ENCODE measurements around the gene LARGE1. TPM values are rescaled to one million over a fixed set of nuclear protein-coding genes. Genes with fewer than 3 reads are reported as not detected.

Gene LARGE1
- total RNA-seq, 2 donors from 2014 or later = 48.7 to 94.4 TPM

DNA sequence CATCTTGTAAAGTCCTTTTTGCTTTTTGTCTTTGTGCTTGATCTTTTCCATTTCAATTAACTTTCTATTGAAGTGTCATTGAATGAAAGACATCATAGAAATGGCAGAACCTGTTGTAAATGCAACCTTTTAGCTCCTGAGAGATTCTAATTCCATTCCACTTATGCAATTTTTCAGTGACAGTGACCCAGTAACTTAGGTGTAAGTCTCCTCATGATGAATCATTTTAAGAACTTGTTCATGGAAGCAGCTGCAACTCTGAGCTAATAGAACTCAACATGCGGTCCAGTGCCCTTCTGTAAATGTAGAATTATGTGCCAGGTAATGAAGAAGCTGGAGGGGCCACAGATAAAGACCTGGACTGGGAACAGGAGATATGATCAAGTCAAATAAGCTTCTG is 463.8 kb downstream of the LARGE1 start:
- DNase-seq (ENCODE audit: low spot score) = no peak
- intact Hi-C loops (cut with DNase I) = no loop called here

GRCh38 chr22:33455036-33455435 is 465.2 kb downstream of the LARGE1 start:
- intact Hi-C loops (cut with DNase I) = no loop called here
- DNase-seq (ENCODE audit: low spot score) = no peak

DNA sequence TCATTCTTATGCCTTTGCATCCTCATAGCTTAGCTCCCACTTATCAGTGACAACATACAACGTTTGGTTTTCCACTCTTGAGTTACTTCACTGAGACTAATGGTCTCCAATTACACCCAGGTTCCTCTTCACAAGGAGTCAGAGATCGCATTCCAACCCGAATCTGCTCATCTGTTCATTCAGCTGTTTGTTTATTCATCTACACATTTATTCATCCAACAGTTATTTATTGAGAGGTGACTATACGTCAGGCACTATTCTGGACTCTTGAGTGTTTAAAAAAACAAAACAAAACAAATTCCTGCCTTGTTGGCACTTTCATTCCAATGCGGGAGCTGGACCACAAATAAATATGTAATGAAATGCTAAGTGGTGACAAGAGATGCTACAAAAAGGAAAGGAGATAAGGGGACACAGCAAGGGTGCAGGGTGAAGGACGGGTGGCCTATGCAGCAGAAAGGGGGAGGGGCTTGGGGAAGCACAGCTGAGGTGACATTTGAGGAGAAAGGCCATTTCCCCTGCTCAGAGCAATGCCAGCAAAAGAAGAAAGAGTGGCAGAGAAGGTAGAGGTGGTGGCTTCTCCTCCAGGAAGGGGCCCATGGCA is 468.3 kb downstream of the LARGE1 start:
- no peak for DNase-seq (ENCODE audit: low spot score)
- intact Hi-C loops (cut with DNase I) = no loop called here

DNA sequence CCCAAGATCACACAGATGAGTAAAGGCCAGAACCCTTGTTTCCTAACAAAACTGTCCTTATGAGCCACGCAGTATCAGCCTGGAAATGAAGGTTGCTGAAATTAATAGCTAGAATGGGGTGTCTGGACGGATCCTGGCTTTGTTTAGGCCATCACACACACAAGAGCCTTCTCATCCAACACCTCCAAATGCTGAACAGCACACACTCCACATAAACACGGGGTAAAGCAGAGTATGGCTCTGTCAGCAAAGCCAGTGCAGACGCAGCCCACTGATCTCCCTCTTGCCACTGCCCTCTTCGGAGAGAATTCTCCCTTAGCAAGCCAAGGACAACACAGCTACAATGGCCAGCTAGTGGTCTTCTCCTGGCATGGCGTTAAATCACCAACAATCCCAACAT is 469.5 kb downstream of the LARGE1 start:
- DNase-seq (ENCODE audit: low spot score) = no peak
- intact Hi-C loops (cut with DNase I) = no loop called here

DNA sequence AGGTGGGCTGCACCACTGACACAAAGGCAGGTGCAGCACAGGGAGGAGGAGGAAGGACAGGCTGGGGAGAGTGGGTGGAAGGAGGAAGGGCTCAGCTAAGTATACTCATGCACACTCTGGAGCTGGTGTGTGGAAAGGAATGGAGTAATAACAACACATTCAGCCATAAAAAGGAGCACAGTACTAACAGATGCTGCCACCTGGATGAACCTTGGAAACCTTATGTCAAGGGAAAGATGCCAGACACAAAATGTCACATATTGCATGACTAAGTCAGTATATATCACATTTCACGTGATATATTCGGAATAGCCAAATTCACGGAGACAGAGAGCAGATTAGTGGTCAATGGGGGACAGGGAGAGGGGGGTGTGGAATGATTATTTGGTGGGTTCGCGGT is 472.5 kb downstream of the LARGE1 start:
- DNase-seq (ENCODE audit: low spot score) = no peak
- intact Hi-C loops (cut with DNase I) = no loop called here

DNA sequence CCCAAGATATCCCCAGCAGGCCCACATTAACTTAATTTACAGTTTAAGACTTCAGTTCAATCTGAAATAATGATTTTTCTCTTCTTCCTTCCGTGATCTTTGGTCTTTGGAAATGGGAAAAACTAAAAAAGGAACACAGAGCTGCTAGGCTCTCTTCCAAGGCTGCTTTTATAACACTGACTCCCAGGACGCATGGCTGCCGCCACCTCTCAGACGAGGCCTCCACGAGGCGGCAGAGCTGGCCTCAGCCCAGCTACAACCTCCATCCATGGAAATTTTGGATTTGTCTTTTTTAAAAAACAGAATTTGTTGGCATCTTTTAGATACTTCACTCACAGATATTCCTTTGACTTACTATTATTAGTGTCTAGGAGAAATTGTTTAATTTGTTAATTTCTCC is 476.6 kb downstream of the LARGE1 start:
- no peak for DNase-seq (ENCODE audit: low spot score)
- intact Hi-C loops (cut with DNase I) = no loop called here

GRCh38 chr22:33440756-33441155 is 479.5 kb downstream of the LARGE1 start:
- intact Hi-C loops (cut with DNase I) = no loop called here
- no peak for DNase-seq (ENCODE audit: low spot score)

DNA sequence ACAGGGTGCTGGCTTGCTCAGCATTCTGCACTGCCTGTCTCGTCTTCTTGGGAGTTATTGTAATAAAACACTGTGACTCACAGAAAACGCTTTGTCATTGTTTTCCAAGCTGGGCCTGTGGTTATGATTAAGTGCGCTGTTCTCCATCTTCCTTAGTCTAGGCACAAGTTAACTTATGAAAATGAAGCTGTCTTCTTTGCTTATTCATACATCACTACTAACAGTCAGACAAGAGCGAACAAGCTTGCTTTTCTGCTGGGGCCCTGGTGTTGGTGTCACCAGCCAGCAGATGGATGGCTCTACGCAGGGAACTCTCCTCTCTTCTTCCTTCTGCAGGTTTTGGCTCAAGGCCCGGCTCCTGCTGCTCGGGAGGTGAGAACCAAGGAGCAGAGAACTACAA is 482.0 kb downstream of the LARGE1 start:
- intact Hi-C loops (cut with DNase I) = no loop called here

GRCh38 chr22:33431300-33431699 is 489.0 kb downstream of the LARGE1 start:
- intact Hi-C loops (cut with DNase I) = no loop called here

More for the DNA sequence above, 482.0 kb downstream of the LARGE1 start:
- no peak for DNase-seq (ENCODE audit: low spot score)

GRCh38 chr22:33429281-33429680 is 491.0 kb downstream of the LARGE1 start:
- no peak for DNase-seq (ENCODE audit: low spot score)
- intact Hi-C loops (cut with DNase I) = no loop called here

More at GRCh38 chr22:33431300-33431699, 489.0 kb downstream of the LARGE1 start:
- no peak for DNase-seq (ENCODE audit: low spot score)

GRCh38 chr22:33427461-33427860 is 492.8 kb downstream of the LARGE1 start:
- intact Hi-C loops (cut with DNase I) = no loop called here
- DNase-seq (ENCODE audit: low spot score) = no peak

- no peak for DNase-seq (ENCODE audit: low spot score)
- intact Hi-C loops (cut with DNase I) = no loop called here
These were observed 493.8 kb downstream of the LARGE1 start for GRCh38 chr22:33426451-33426850.

DNA sequence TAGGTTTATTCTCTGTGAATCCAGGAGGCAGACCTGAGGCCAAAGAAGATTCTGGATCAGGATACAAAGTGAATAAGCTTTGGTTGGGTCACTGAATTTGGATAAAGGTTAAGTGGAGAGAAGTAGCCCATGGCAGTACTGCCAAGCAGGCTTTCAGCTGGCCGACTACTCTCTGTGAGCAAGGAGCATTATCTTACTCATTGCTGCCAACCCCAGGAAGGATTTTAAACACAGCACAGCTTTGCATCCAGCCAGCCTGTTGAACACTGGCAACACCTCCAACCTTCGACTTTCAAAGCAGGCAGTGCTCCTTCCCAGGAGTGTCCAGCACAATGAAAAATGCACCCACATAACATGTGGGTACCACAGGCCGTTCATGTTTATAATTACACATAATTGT is 498.4 kb downstream of the LARGE1 start:
- intact Hi-C loops (cut with DNase I) = no loop called here
- DNase-seq (ENCODE audit: low spot score) = no peak

GRCh38 chr22:33418484-33418883 is 501.8 kb downstream of the LARGE1 start:
- intact Hi-C loops (cut with DNase I) = no loop called here
- DNase-seq (ENCODE audit: low spot score) = no peak

DNA sequence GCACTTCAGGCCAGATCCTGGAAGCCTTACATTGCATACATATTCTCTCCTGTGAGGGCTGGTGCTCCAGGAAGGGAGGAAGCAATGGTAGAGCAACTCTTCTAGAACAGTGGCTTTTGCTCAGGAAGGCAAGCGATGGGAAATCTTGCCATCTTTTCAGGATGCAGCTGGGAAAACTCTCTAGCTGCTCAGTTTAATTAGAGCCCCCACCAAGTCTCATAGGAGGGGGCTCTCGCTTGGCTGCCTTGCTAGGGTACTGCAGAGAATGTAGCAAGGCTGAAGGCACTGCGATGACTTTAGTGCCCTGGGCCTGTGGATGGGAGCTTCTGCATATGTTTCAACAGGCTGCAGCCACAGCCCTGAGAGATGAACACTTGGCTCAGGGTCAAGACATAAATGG is 504.9 kb downstream of the LARGE1 start:
- intact Hi-C loops (cut with DNase I) = no loop called here
- no peak for DNase-seq (ENCODE audit: low spot score)

GRCh38 chr22:33409079-33409478 is 511.2 kb downstream of the LARGE1 start:
- DNase-seq (ENCODE audit: low spot score) = no peak
- intact Hi-C loops (cut with DNase I) = no loop called here

DNA sequence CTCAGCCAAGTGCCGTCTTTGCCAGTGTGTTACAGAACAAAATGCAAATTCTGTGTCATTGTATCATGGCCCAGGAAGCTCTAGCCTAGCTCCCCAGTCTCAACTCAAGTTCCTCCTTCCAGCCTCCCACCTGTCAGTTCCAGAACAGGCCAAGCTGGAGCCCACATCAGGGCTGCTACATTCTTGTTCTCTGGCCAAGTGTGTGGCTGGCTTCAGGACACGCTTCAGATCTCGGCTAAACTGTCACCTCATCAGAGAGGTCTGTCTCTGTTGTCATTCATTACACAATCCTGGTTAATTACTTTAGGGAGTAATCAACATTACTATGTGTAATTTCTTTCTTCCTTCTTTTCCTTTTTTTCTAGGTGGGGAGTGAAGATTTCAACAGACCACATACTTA is 515.1 kb downstream of the LARGE1 start:
- intact Hi-C loops (cut with DNase I) = no loop called here
- DNase-seq (ENCODE audit: low spot score) = no peak

DNA sequence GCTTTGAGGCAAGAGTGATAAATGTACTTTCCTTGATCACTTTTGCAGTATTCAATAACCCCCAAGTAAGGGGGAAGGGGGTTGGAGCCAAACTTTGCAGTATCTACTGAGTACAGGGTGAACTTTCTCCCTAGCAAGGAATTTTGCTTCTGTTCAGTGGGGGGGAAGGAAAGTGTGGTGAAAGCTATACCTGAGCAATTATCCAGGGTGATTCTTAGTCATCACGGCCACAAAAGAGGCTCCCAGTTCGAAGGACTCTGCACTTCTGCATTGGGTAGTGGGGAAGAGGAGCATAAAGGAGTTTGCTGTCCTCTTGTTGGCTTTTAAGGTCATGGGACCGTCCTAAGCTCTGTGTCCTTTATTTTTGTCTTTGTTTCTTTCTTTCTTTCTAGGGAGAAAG is 515.6 kb downstream of the LARGE1 start:
- intact Hi-C loops (cut with DNase I) = no loop called here
- DNase-seq (ENCODE audit: low spot score) = no peak

DNA sequence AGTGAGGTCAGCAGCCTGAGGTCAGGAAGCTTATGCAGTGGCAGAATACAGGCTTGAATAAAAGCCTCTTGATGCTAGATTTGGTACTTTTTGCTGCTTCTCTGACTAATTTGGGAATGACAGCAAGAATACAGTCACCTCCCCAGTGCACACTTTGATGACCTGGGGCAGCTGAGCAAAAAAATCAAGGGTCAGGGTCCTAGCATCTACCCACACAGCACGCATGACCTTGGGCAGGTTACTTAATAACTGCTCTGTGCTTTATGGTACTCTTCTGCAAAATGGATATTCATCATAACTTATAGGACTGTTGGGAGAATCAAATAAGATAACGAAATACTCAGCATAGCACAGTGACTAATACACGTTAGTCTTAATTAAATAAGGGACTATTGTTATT is 518.0 kb downstream of the LARGE1 start:
- intact Hi-C loops (cut with DNase I) = no loop called here
- no peak for DNase-seq (ENCODE audit: low spot score)

DNA sequence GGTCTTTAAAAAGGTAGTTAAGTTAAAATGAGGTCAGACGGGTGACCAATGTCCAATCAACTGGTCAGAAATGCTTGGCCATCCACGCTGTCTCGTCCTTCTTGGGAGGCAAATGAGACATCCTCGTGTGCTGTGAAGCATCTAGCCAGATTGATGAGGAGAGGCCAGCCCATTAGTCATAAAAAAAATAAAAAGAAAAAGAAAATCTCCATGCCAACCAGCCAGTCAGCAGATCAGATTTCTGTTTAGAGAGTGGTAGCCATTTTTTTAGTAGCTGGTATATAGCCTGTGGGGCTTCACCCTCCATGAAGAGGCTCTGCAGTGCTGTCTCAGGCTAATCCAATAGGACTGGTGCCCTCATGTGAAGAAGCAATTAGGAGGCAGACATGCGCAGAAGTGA is 519.0 kb downstream of the LARGE1 start:
- no peak for DNase-seq (ENCODE audit: low spot score)
- intact Hi-C loops (cut with DNase I) = no loop called here

DNA sequence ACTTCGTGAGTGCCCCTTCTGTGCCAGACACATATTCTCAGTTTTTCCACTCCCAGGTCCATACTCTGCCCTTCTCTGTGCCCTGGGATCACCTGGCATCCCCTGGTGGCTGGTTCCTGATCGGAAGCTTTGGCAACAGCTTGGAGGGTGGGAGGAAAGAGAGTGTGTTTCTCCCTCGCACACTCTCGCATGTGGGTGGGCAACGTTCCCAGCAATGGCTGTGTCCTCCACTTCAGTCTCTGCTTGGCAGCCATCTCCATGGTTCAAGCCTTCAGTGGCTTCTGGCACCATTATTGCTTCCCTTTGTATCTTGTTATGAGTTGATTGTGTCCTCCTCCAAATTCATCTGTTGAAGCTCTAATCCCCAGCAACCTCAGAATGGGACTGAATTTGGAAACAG is 519.4 kb downstream of the LARGE1 start:
- intact Hi-C loops (cut with DNase I) = no loop called here
- DNase-seq (ENCODE audit: low spot score) = no peak
